Tibial nerve (tissue), 4 donors: ENCODE measurements around the gene SOX8.

Experiments used
- CTCF ChIP-seq, 5 experiments: fragments of 200-600 bp in 3 of 5; fragments of 450-650 bp in 2 of 5; sonication (generic) in 3 of 5; IDR thresholded peaks; one replicate each; pipeline ENCODE4 v1.5.1; 2016 to 2019; ENCODE audit warnings: antibody characterized with exemption in 5 of 5, mild to moderate bottlenecking in 3 of 5, moderate library complexity in 2 of 5
- EP300 ChIP-seq, 2 donors: sonication (generic); formaldehyde crosslinking; IDR thresholded peaks; one replicate each; pipeline ENCODE4 v1.6.1; 2017; ENCODE audit warnings: antibody characterized with exemption in 2 of 2, mild to moderate bottlenecking in 1 of 2

GRCh38 chr16:1030473-1030901 lies 48.9 kb downstream of the SOX8 start:
- TF ChIP-seq CTCF (IDR thresholded peaks at IDR 0.05) = no peak
- no peak for TF ChIP-seq EP300 (IDR thresholded peaks at IDR 0.05)
